HepG2 (cell line): ENCODE measurements around the gene C11orf91. TPM values are rescaled to one million over a fixed set of nuclear protein-coding genes. Genes with fewer than 3 reads are reported as not detected.

Experiments
- ATAC-seq: fragments of 200-7000 bp; cut with Tn5 transposase; 3 replicates; pipeline ENCODE4 v1.9.1; 2020; ENCODE audit warnings: mild to moderate bottlenecking, moderate library complexity
- BruUV-seq: library from RNA; stranded (reverse); fragments of 400-500 nt; replicated peaks from 2 replicates; lab custom pipeline; 2021; lab: Mats Ljungman, UMichigan
- CTCF ChIA-PET: fragments of 300-600 bp; formaldehyde crosslinking; extraction: SDS; loops from one replicate; lab custom pipeline; 2021; ENCODE audit warnings: low total read pairs, inconsistent platforms, low intra/inter-chr PET ratio; lab: Yijun Ruan, JAX
- POLR2A ChIA-PET: fragments of 350-600 bp; sonication (Branson Sonifier 250); formaldehyde crosslinking; loops from one replicate; lab custom pipeline; 2020; ENCODE audit warnings: antibody characterized with exemption, inconsistent platforms; lab: Yijun Ruan, JAX
- DNase-seq: peaks from one replicate; pipeline ENCODE4 v3.0.0-alpha.2; 2015; ENCODE audit warnings: low spot score
- FAIRE-seq: peaks from 3 replicates; lab custom pipeline; 2011; peaks lifted over from hg19 to GRCh38; lab: Jason Lieb, UNC
- H2AFZ ChIP-seq: one replicate; pipeline ENCODE4 v1.6.1; 2011; ENCODE audit warnings: low read length, inconsistent platforms
- H3K27ac ChIP-seq: fragments of 300-600 bp; 3 replicates; pipeline ENCODE4 v1.8.0; 2011; ENCODE audit warnings: mixed run types, mild to moderate bottlenecking, mixed read lengths, low read length, inconsistent platforms; ENCODE audit not compliant: insufficient read depth; ENCODE audit errors: extremely low read length
- H3K27me3 ChIP-seq, 2 experiments: fragments of 200-600 bp in 1 of 2; 2 replicates in 1 of 2; 3 replicates in 1 of 2; pipeline versions ENCODE4 v1.6.0 to v1.8.0; 2011; ENCODE audit warnings: low read length in 2 of 2, mild to moderate bottlenecking in 2 of 2, moderate library complexity in 2 of 2, inconsistent platforms in 1 of 2; ENCODE audit not compliant: insufficient read depth in 2 of 2, control insufficient read depth in 1 of 2
- H3K36me3 ChIP-seq, 2 experiments: fragments of 200-600 bp in 1 of 2; replicated peaks in 1 of 2; 2 replicates in 1 of 2; 3 replicates in 1 of 2; pipeline versions ENCODE4 v1.5.1 to v1.8.0; 2011; ENCODE audit warnings: low read length in 2 of 2, inconsistent platforms in 1 of 2; ENCODE audit not compliant: insufficient read depth in 2 of 2, control insufficient read depth in 1 of 2
- H3K4me1 ChIP-seq: 2 replicates; pipeline ENCODE4 v1.5.1; 2012; ENCODE audit warnings: low read length, inconsistent platforms; ENCODE audit not compliant: insufficient read depth
- H3K4me2 ChIP-seq: 2 replicates; pipeline ENCODE4 v1.6.0; 2011; ENCODE audit warnings: low read depth, low read length, inconsistent platforms
- H3K4me3 ChIP-seq, 3 experiments: fragments of 200-600 bp in 1 of 3; sonication (generic), shearing (Covaris generic) in 1 of 3; replicated peaks in 1 of 3; 2 replicates each; pipeline ENCODE4 v1.5.1; 2011 to 2016; ENCODE audit warnings: low read length in 3 of 3, inconsistent platforms in 2 of 3, low read depth in 2 of 3, mild to moderate bottlenecking in 2 of 3, control low read depth in 1 of 3, mixed read lengths in 1 of 3; ENCODE audit not compliant: insufficient read depth in 1 of 3
- H3K79me2 ChIP-seq: one replicate; pipeline ENCODE4 v1.6.1; 2011; ENCODE audit warnings: low read length, inconsistent platforms; ENCODE audit not compliant: insufficient read depth
- H3K9ac ChIP-seq: 2 replicates; pipeline ENCODE4 v1.6.0; 2011; ENCODE audit warnings: mild to moderate bottlenecking, low read depth, low read length, inconsistent platforms; ENCODE audit not compliant: insufficient read depth
- H3K9me3 ChIP-seq: 2 replicates; pipeline ENCODE4 v1.5.1; 2012; ENCODE audit warnings: mild to moderate bottlenecking, low read length
- H4K20me1 ChIP-seq: 2 replicates; pipeline ENCODE4 v1.6.0; 2011; ENCODE audit warnings: inconsistent platforms, mild to moderate bottlenecking, low read length, moderate library complexity; ENCODE audit not compliant: insufficient read depth
- AKAP8 ChIP-seq: sonication (generic); formaldehyde crosslinking; IDR thresholded peaks from 2 replicates; pipeline ENCODE4 v1.5.1; 2020; ENCODE audit warnings: mild to moderate bottlenecking, missing genetic modification reagents
- ARNT ChIP-seq: fragments of 450-650 bp; IDR thresholded peaks from 2 replicates; pipeline ENCODE4 v1.6.1; 2017
- ATF7-NPFF ChIP-seq: sonication (generic); formaldehyde crosslinking; IDR thresholded peaks from 2 replicates; pipeline ENCODE4 v1.8.1; 2023; ENCODE audit warnings: mild to moderate bottlenecking, low read depth, missing genetic modification reagents, moderate library complexity
- ETV6 ChIP-seq: sonication (generic); formaldehyde crosslinking; conservative IDR thresholded peaks from 2 replicates; pipeline ENCODE4 v1.4.0; 2020; ENCODE audit warnings: missing genetic modification reagents
- KAT7 ChIP-seq: IDR thresholded peaks from 2 replicates; pipeline ENCODE4 v1.6.1; 2018; ENCODE audit warnings: borderline replicate concordance, missing compliant biosample characterization
- KMT2A ChIP-seq: sonication (generic); formaldehyde crosslinking; IDR thresholded peaks from 2 replicates; pipeline ENCODE4 v1.4.0; 2020; ENCODE audit warnings: missing genetic modification reagents
- MEIS2 ChIP-seq: sonication (generic); formaldehyde crosslinking; IDR thresholded peaks from 2 replicates; pipeline ENCODE4 v1.9.0; 2021; ENCODE audit warnings: mild to moderate bottlenecking, missing genetic modification reagents
- POGZ ChIP-seq: sonication (generic); formaldehyde crosslinking; IDR thresholded peaks from 2 replicates; pipeline ENCODE4 v1.4.0; 2020; ENCODE audit warnings: mild to moderate bottlenecking, missing genetic modification reagents
- RAD21 ChIP-seq: fragments of 450-650 bp; formaldehyde crosslinking; IDR thresholded peaks from 2 replicates; pipeline ENCODE4 v1.5.0; 2020; ENCODE audit warnings: mild to moderate bottlenecking
- SOX6 ChIP-seq, 2 experiments: fragments of 450-650 bp in 1 of 2; sonication (generic) in 1 of 2; formaldehyde crosslinking in 1 of 2; IDR thresholded peaks; 2 replicates each; pipeline versions ENCODE4 v1.4.0 to v1.6.1; 2017 to 2020; ENCODE audit warnings: antibody characterized with exemption in 1 of 2, mild to moderate bottlenecking in 1 of 2, missing genetic modification reagents in 1 of 2
- STAT5B ChIP-seq: sonication (generic); formaldehyde crosslinking; IDR thresholded peaks from 2 replicates; pipeline ENCODE4 v1.4.0; 2020; ENCODE audit warnings: missing genetic modification reagents
- TOE1 ChIP-seq: sonication (generic); formaldehyde crosslinking; IDR thresholded peaks from 2 replicates; pipeline ENCODE4 v1.4.0; 2020; ENCODE audit warnings: mild to moderate bottlenecking, missing genetic modification reagents
- ZNF256 ChIP-seq: sonication (generic); formaldehyde crosslinking; conservative IDR thresholded peaks from 2 replicates; pipeline ENCODE4 v1.4.0; 2020; ENCODE audit warnings: missing genetic modification reagents
- ZNF274 ChIP-seq: sonication (generic); formaldehyde crosslinking; IDR thresholded peaks from 2 replicates; pipeline ENCODE4 v1.5.1; 2020; ENCODE audit warnings: mild to moderate bottlenecking, missing genetic modification reagents
- ZNF773 ChIP-seq: sonication (generic); formaldehyde crosslinking; IDR thresholded peaks from 2 replicates; pipeline ENCODE4 v1.4.0; 2020; ENCODE audit warnings: missing genetic modification reagents, borderline replicate concordance
- WGBS: methylation state at CpG from one replicate; pipeline ENCODE4 v1.1.6; 2017; ENCODE audit warnings: low lambda C conversion rate; 5-methylcytosine and 5-hydroxymethylcytosine counted together
- in situ Hi-C: cut with HindIII; loops from 2 replicates; pipeline ENCODE4 v1.10.0; 2017; ENCODE audit warnings: low pct_unique_long_range_greater_than_20kb; ENCODE audit not compliant: extremely low pct_ligation_motif_present
- intact Hi-C: fragments of 100-400 bp; cut with micrococcal nuclease; formaldehyde crosslinking; loops from one replicate; pipeline ENCODE4 v1.10.0; 2022; ENCODE audit not compliant: unreplicated experiment
- polyA plus RNA-seq, 8 experiments: library from polyadenylated mRNA; depleted of rRNA in 3 of 8; stranded (reverse) in 7 of 8; unstranded in 1 of 8; fragments of >200 nt; fragmentation: Illumina TruSeq in 4 of 8; extraction: Trizol in 4 of 8; gene quantifications; 2 replicates each; pipeline versions ENCODE4 v1.2.1 to v1.2.3, GENCODE V29; 2011 to 2016; ENCODE audit warnings: low read depth in 4 of 8, missing spikeins in 1 of 8, mixed read lengths in 1 of 8; ENCODE audit not compliant: insufficient read depth in 1 of 8
- total RNA-seq, 5 experiments: library from RNA; depleted of rRNA; stranded (reverse); fragments of >200 nt; fragmentation: Illumina TruSeq; extraction: Trizol; gene quantifications; 2 replicates each; pipeline ENCODE4 v1.2.3, GENCODE V29; 2016; ENCODE audit warnings: low read depth in 1 of 5
- TF ChIP-seq, protein P1 (sequence below): sonication (generic); formaldehyde crosslinking; IDR thresholded peaks from 2 replicates; pipeline ENCODE4 v1.8.1; 2023; ENCODE audit warnings: missing genetic modification reagents, mild to moderate bottlenecking, borderline replicate concordance
- TF ChIP-seq, protein P2 (sequence below): sonication (generic); formaldehyde crosslinking; IDR thresholded peaks from 2 replicates; pipeline ENCODE4 v1.5.0; 2020; ENCODE audit warnings: missing genetic modification reagents

Gene C11orf91
- total and polyA plus RNA-seq, 2 of the 13 experiments (the other 11 are each of a cell fraction or from before 2014, with no cell fraction given) = 0.35 TPM; not detected in 1

DNA sequence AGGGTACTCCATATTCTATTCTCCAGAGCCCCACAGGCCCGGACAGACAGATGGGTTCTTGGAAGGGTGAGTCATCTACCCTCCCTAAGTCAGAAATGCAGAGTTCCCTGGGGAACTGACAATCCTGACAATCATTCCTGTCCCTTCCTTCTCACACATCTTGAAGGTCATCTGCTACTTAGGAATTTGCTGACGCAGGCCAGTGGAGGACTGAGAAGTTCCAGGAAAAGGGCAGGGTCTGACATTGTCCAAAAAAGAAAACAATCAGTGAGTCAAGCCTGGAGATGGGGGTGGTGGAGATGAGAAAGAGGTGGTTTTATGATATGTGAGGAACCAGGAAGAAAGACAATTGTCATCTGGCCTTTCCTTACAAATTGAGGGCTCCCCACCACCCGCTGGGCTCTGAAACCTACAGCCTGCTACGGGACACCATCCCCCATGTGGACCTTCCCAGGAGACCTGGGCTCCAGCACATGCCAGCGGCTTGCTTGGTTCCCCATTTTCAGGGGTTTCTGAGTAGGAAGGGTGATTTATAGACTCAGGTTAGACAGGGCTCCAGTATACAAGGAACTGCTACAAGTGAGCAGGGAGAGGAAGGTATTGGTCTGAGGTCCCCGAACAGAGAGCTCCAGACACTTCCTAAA is 22.7 kb upstream of the C11orf91 start:
- ChIA-PET POLR2A (interaction anchor here (0.5 to 2.1 kb wide), 4 partner anchors 11 to 263 kb away, joined by 3 to 12 read pairs (median 4); partner anchors contain the start of gene CD59), CTCF (no interaction called here)
- H3K4me2 ChIP-seq = no peak overlapping the region
- peaks cover 23% of the 10 kb centered on the region for H3K79me2 ChIP-seq
- DNase-seq (no peak), ATAC-seq (peak; percentile 15), FAIRE-seq (no peak)
- no TSS peak for BruUV-seq
- peaks cover 11 to 31% of the 10 kb centered on the region in 2 experiments for H3K36me3 ChIP-seq
- H3K9me3 ChIP-seq = no peaks in the 10 kb centered on the region
- 96% methylated on average over 4 of the region's 6 CpGs for WGBS
- in situ Hi-C loops = no loop called here
- no peaks in the 10 kb centered on the region for H3K27me3 ChIP-seq
- no peak overlapping the region for H3K4me3 ChIP-seq
- TF ChIP-seq AKAP8 (no peak), SOX6 (IDR thresholded peaks at IDR 0.05) (no peak), SOX6 (CRISPR knock-in tag; IDR thresholded peaks at IDR 0.05) (no peak), ARNT (no peak), ETV6 (CRISPR knock-in tag) (no peak), POGZ (no peak), ATF7-NPFF (CRISPR knock-in tag) (no peak), RAD21 (CRISPR knock-in tag) (no peak), KMT2A (no peak), ZNF256 (no peak), KAT7 (CRISPR knock-in tag) (no peak), ZNF274 (CRISPR knock-in tag) (no peak), MEIS2 (no peak), STAT5B (no peak), ZNF773 (CRISPR knock-in tag) (no peak), TOE1 (CRISPR knock-in tag) (no peak)
- TF ChIP-seq, protein P1, sequence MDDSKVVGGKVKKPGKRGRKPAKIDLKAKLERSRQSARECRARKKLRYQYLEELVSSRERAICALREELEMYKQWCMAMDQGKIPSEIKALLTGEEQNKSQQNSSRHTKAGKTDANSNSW (CRISPR knock-in tag) = no peak
- TF ChIP-seq, protein P2, sequence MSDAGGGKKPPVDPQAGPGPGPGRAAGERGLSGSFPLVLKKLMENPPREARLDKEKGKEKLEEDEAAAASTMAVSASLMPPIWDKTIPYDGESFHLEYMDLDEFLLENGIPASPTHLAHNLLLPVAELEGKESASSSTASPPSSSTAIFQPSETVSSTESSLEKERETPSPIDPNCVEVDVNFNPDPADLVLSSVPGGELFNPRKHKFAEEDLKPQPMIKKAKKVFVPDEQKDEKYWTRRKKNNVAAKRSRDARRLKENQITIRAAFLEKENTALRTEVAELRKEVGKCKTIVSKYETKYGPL = no peak
- peak overlapping the region; percentile 66 for H3K27ac ChIP-seq
- H2AFZ ChIP-seq = no peak overlapping the region
- peaks cover 35% of the 10 kb centered on the region for H3K4me1 ChIP-seq
- H3K9ac ChIP-seq = no peak overlapping the region
- H4K20me1 ChIP-seq = peaks cover 2% of the 10 kb centered on the region
- intact Hi-C loops = no loop called here
